ENCODE measurements around the gene HNRNPC.
"Not testable (repeated sequence)": the region's sequence is repeated elsewhere in the genome, so short reads cannot be mapped to it uniquely, and the experiment has no call there.

DNA sequence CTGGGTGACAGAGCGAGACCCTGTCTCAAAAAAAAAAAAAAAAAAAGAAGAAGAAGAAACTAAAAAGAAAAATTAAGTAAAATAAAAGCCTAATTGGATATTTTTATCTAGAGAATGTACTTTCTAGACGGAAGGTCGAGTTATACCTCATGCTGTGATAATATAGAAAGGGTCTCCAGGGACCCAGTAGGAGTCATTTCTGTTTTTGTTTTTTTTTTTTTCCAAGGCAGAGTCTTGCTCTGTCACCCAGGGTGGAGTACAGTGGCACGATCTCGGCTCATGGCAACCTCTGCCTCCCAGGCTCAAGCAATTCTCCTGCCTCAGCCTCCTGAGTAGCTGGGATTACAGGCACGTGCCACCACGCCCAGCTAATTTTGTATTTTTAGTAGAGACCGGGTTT, 24.8 kb upstream of the HNRNPC start:
- not testable (repeated sequence) for TF ChIP-seq EZH2 (IDR thresholded peaks at IDR 0.05; ENCODE audit: insufficient read depth, poor library complexity, severe bottlenecking); EZH2phosphoT487 (IDR thresholded peaks at IDR 0.05; ENCODE audit: insufficient read depth, low read depth)
